Measurements from ENCODE around the gene ROCK2.

- TF ChIP-seq RAD21 (IDR thresholded peaks at IDR 0.05; ENCODE audit: low read depth) (no peak), REST (IDR thresholded peaks at IDR 0.05; ENCODE audit: low read depth) (no peak), TCF12 (IDR thresholded peaks at IDR 0.05; ENCODE audit: low read depth) (no peak), USF1 (IDR thresholded peaks at IDR 0.05) (no peak)
Observed at GRCh38 chr2:11389052-11389420, 44.6 kb upstream of the ROCK2 start.

All from Ishikawa (cell line).